ENCODE results near the gene PUM2.

The PUM2 gene

GRCh38 chr2:20214566-20215182 is 136.0 kb downstream of the PUM2 start:
- no peak for DNase-seq

GRCh38 chr2:20213651-20214565 is 136.7 kb downstream of the PUM2 start:
- no peak for DNase-seq

GRCh38 chr2:20212871-20213503 is 137.7 kb downstream of the PUM2 start:
- no peak for DNase-seq

GRCh38 chr2:20212459-20212870 is 138.2 kb downstream of the PUM2 start:
- DNase-seq: no peak

- DNase-seq: no peak
These were observed 138.7 kb downstream of the PUM2 start for GRCh38 chr2:20211860-20212458.

- DNase-seq: no peak
These were observed 139.2 kb downstream of the PUM2 start for GRCh38 chr2:20211420-20211819.

- no peak for DNase-seq
These were observed 140.2 kb downstream of the PUM2 start for GRCh38 chr2:20210462-20210861.

GRCh38 chr2:20209373-20210109 is 141.1 kb downstream of the PUM2 start:
- DNase-seq: no peak

- DNase-seq: no peak
These were observed 142.2 kb downstream of the PUM2 start for GRCh38 chr2:20208476-20208859.

GRCh38 chr2:20207051-20207450 is 143.6 kb downstream of the PUM2 start:
- no peak for DNase-seq

GRCh38 chr2:20205915-20206524 is 144.6 kb downstream of the PUM2 start:
- DNase-seq: no peak

- no peak for DNase-seq
These were observed 145.6 kb downstream of the PUM2 start for GRCh38 chr2:20205069-20205468.

- DNase-seq: no peak
These were observed 147.0 kb downstream of the PUM2 start for GRCh38 chr2:20203521-20204225.

GRCh38 chr2:20203072-20203471 is 147.6 kb downstream of the PUM2 start:
- DNase-seq: no peak

- DNase-seq: no peak
These were observed 149.0 kb downstream of the PUM2 start for GRCh38 chr2:20201671-20202070.

GRCh38 chr2:20200697-20201555 is 149.7 kb downstream of the PUM2 start:
- DNase-seq: no peak

- no peak for DNase-seq
These were observed 150.9 kb downstream of the PUM2 start for GRCh38 chr2:20199633-20200270.

- no peak for DNase-seq
These were observed 151.6 kb downstream of the PUM2 start for GRCh38 chr2:20198796-20199632.
